ENCODE data around the gene LYST. TPM values are rescaled to one million over a fixed set of nuclear protein-coding genes. Genes with fewer than 3 reads are reported as not detected.

The LYST gene
- polyA plus RNA-seq, 1 of the 3 experiments (the other 2 are of a cell fraction): 3.9 TPM

GRCh38 chr1:235831148-235831547 lies 35.6 kb downstream of the LYST start (continued):
- TF ChIP-seq GABPA (IDR thresholded peaks at IDR 0.05; ENCODE audit: low read depth) (no peak), USF1 (IDR thresholded peaks at IDR 0.05; ENCODE audit: borderline replicate concordance, low read depth) (no peak)

- H3K4me3 ChIP-seq (ENCODE audit: low read depth in 2 of 2, low read length in 1 of 2): no peak overlapping the region
- POLR2A ChIA-PET: no interaction called here
Measured at GRCh38 chr1:235826102-235826854, 40.4 kb downstream of the LYST start.

More at GRCh38 chr1:235826102-235826854, 40.4 kb downstream of the LYST start:
- Histone ChIP-seq H4K20me1 (ENCODE audit: insufficient read depth) (no peaks in the 10 kb centered on the region), H2AFZ (ENCODE audit: low read depth) (no peak overlapping the region), H3F3A (replicated peaks; ENCODE audit: insufficient read depth) (no peaks in the 10 kb centered on the region), H3K36me3 (replicated peaks in 1 of 2; ENCODE audit: control insufficient read depth in 1 of 2, insufficient read depth in 2 of 2, low read length in 1 of 2) (peaks cover 5 to 22% of the 10 kb centered on the region in 2 experiments), H3K9me3 (no peaks in the 10 kb centered on the region), H3K27me3 (ENCODE audit: insufficient read depth) (no peaks in the 10 kb centered on the region), H3K4me2 (no peak overlapping the region), H3K9ac (no peak overlapping the region), H3K9me2 (no peaks in the 10 kb centered on the region), H3K27ac (ENCODE audit: low read depth in 2 of 2, low read length in 1 of 2) (no peak overlapping the region), H3K4me1 (ENCODE audit: control insufficient read depth in 1 of 2, insufficient read depth in 2 of 2, low read depth in 1 of 2, low read length in 1 of 2) (peaks cover 0 to 3% of the 10 kb centered on the region in 2 experiments; a peak in 1 of 4 replicates), H3K79me2 (ENCODE audit: insufficient read depth) (no peaks in the 10 kb centered on the region)
- CTCF ChIA-PET: no interaction called here
- no peak for DNase-seq
- TF ChIP-seq USF1 (IDR thresholded peaks at IDR 0.05; ENCODE audit: borderline replicate concordance, low read depth): no peak
- TF ChIP-seq TAF1 (IDR thresholded peaks at IDR 0.05; ENCODE audit: borderline replicate concordance, low read depth, low read length): no peak
- TF ChIP-seq GATA2 (CRISPR knock-in tag; IDR thresholded peaks at IDR 0.05): no peak
- TF ChIP-seq MXI1 (IDR thresholded peaks at IDR 0.05; ENCODE audit: low read depth, low read length): no peak
- no peak for TF ChIP-seq PBX3 (IDR thresholded peaks at IDR 0.05)
- TF ChIP-seq CHD2 (IDR thresholded peaks at IDR 0.05; ENCODE audit: low read length, partially characterized antibody): no peak
- no peak for TF ChIP-seq MAX (IDR thresholded peaks at IDR 0.05; ENCODE audit: low read depth)
- TF ChIP-seq RAD21 (IDR thresholded peaks at IDR 0.05; ENCODE audit: low read length): no peak
- no peak for TF ChIP-seq ELF1 (IDR thresholded peaks at IDR 0.05)
- no peak for TF ChIP-seq JUND (IDR thresholded peaks at IDR 0.05)
- no peak for TF ChIP-seq MEF2A (IDR thresholded peaks at IDR 0.05; ENCODE audit: borderline replicate concordance, low read depth)
- 94% methylated on average over 2 of the region's 2 CpGs for WGBS (ENCODE audit: low lambda C conversion rate)
